Measurements from ENCODE around the gene PARD3B.

PARD3B gene

DNA sequence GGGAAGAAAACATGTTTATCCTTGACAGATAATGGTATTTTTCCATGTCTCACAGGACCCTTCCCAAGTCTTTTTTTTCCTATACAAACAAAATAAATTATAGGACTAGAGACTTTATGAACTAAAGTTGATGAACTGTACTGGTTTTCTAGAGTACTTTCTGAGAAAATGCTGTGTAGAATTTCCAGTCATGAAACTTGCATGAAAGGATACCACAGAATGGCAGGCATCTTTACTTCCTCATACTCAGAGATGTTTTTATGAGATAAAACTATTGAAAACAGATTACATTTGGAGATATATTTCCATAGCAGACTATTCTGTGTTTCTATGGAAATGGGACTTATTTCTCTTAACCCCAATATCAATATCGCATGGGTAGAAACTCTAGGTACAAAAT, 403.5 kb downstream of the PARD3B start:
- H3K4me3 ChIP-seq (ENCODE audit: low read length), result no peak overlapping the region
- no peak for TF ChIP-seq ZNF274 (IDR thresholded peaks at IDR 0.05; ENCODE audit: low read depth, low read length)

DNA sequence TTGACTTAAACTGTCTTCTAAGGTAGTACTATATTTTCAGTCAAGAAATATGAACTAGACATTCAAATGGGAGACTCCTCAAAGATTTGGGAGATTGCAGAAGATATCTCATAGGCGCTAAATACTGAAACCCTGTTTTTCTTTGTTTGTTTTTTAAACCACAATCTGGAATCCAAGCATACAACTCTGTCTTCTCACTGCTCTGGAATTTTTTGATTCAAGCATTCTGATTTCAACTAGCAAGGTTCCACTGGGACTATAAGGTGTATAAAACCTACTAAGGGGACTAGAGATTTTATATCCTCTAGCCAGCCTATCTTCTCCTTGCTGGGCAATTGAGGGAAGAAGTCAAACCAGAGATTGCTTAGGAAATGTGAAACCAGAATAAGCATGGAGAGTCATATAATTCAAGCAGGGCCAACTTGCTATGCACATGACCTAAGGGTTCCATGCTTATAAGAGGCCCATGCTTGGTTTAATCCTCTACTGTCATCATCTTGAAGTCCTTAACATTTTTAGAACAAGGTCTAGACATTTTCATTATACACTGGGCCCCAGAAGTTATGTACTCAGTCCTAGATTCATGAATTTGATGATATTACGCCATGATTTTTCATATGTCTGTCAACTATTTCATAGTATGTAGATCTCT, 405.5 kb downstream of the PARD3B start:
- TF ChIP-seq ZNF274 (IDR thresholded peaks at IDR 0.05; ENCODE audit: low read depth, low read length), result no peak
- H3K4me3 ChIP-seq (ENCODE audit: low read length), result no peak overlapping the region

DNA sequence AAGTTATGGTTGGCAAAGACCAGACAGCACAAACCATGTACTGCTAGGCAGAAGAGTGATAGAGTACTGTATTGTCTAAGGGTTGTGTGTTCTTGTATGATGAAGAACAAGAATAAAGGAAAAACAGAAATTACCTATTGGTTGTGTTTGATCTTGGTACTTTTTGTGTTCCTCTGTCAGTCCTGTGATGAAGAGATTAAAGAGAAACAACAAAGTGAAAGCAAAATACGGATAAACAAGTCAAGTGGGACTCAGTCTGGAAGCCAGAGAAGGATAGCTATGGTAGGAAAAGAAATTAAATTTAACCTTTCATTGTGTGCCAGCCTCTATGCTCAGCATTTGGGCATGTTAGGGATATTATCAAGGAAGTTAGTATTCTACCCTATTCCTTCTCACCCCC, 413.1 kb downstream of the PARD3B start:
- no peak for TF ChIP-seq ZNF274 (IDR thresholded peaks at IDR 0.05; ENCODE audit: low read depth, low read length)
- no peak overlapping the region for H3K4me3 ChIP-seq (ENCODE audit: low read length)

DNA sequence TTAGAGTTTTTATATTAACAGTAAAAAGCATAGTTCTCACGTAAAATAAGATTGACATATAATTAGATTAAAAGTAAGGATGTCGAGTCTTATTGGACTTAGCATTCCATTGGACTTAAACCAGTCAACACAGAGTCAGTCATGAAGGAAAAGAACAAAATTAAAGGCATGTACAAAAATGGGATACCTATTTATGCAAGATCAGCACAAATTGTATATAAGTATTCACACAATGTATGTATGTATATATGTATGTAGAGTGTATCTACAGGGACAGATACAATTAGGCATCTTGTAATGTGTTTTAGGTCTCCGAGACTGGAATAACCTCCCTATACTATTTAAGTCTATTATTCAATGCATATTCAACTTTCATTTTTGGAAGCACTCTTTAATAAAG, 419.1 kb downstream of the PARD3B start:
- TF ChIP-seq ZNF274 (IDR thresholded peaks at IDR 0.05; ENCODE audit: low read depth, low read length), result no peak

DNA sequence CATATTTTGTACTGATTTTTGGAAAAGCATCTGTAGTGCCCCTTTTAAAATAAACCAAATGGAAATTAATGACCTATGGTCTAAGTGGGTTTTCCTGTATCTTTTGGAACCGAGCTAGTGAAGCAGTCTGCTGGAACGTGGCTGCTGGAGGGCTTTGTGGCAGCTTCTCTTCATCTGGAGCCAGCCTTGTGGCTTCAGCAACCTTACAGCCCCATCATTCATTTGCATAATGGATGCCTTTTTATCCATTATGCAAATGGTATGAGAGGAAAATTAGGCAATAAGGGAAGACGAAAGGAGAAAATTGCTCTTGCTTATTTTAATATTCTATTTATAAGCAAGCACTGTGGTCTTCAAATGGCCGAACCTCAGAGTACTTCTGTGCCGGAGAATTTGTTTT, 421.0 kb downstream of the PARD3B start:
- H3K4me3 ChIP-seq (ENCODE audit: low read length), result no peak overlapping the region
- no peak for TF ChIP-seq ZNF274 (IDR thresholded peaks at IDR 0.05; ENCODE audit: low read depth, low read length)

More for the DNA sequence above, 419.1 kb downstream of the PARD3B start:
- no peak overlapping the region for H3K4me3 ChIP-seq (ENCODE audit: low read length)

DNA sequence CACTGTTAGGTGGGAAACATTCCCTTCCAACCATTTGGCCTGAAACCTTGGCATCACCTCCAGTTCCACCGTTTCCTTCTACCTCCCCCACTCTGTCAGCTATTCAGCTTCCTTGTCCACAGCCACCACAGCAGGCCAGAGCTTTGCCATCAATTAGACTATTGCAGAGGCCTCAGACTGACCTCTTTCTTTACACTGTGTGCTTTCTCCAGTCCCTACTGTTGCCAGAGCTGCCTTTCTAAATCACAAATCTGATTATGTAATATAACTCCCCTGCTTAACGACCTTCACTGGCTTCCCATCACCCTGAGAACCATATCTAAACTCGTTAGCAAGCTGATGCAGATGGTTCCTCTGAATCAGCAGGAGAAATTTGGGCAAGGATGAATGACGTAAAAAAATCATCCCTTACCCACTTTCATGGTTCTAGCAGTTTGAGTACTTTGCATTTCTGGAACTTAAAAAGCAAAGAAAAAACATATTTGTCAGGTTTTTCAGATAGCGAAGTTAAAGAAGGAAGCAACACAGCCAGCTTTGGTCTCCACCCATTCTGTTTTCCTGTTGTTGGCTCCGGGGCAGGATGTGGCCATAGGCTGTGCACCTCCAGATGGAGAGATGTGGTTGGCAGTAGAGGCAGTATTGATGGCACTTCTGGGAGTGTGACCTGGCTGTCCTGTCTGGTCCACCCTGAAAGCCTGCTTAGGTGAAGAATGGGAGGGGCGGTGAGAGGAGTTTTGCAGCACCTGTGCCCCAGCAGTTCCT, 422.1 kb downstream of the PARD3B start:
- H3K4me3 ChIP-seq (ENCODE audit: low read length), result no peak overlapping the region
- no peak for TF ChIP-seq ZNF274 (IDR thresholded peaks at IDR 0.05; ENCODE audit: low read depth, low read length)

DNA sequence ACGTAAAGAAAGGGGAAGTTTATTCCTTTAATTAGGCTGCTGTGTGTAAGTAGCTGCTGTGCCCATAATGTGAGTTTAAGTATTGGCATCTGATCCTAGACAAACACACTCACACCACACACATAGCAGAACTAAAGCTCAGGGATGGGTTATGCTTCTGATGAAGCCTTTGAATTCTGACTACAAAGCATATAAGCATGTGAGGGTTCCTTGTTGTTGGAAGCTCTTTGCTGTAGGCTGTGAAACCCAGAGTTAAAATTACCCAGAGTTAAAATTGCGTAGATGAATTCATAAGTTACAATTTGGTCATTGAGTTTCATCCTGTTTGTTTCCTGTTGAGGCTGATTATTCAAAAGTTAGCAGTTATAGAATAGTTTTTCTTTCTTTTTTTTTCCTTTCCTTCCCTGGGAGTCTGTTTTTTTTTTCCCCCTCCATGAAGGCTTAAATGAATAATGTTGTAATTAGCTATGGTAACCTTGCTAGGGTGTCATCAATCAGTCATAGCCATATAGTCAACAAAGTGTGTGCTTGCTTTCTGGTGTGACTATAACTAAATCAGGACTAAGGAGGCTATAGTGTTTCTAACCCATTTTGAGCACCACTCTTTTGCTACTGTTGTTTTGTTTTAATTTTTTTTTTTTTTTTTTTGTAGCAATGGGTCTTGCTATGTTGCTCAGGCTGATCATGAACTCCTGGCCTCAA, 426.1 kb downstream of the PARD3B start:
- no peak for TF ChIP-seq ZNF274 (IDR thresholded peaks at IDR 0.05; ENCODE audit: low read depth, low read length)

DNA sequence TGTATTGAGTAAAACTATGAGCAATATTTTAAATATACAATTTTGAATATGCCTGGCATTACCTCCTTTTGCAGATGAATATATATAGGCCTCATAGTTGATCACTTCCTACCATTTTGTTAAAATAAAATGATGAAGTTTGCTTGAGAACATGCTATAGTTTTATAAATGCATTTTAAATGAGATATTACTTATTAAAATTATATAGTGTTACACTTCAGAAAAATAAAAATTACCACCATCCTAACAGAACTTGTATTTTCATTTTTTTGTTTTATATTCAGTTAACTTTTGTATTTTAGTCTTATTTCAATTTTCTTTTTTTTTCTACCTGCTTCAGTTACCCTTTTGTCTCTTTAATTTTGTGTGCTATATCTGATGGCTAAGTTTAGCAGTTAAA, 426.9 kb downstream of the PARD3B start:
- no peak for TF ChIP-seq ZNF274 (IDR thresholded peaks at IDR 0.05; ENCODE audit: low read depth, low read length)
- no peak overlapping the region for H3K4me3 ChIP-seq (ENCODE audit: low read length)

More for the DNA sequence above, 426.1 kb downstream of the PARD3B start:
- H3K4me3 ChIP-seq (ENCODE audit: low read length), result no peak overlapping the region

DNA sequence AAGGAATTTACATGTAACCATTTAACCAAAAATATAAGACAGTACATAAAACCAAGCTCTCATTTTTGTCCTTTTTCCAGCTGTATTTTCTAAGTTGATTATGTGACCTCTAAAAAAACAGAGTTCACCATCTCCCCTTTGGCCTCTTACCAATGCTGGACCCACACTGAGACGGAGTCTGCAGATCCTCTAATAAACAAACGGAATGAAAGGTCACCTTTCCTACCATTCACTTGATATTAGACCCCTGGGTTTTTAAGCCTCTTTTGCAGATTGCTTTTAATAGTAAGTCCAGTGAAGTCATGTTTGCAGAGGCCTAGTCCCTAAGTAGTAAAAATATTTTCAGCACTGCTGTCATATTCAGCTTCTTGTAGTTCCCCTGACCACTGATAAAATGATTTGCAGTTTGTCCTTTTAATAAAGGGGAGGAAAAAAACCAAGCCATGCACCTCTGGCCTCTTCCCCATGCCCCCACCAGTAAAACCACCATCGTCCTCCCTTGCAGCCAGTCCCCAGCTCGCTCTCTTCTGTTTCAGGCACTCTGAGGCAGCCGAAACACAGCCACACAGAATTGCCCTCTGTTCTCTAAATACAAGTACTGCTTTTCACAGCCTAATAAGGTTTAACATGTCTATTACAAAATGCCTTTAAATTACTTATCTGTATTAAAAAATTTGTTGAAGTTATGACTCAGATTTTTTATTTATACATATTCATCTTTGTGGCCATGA, 427.5 kb downstream of the PARD3B start:
- H3K4me3 ChIP-seq (ENCODE audit: low read length), result no peak overlapping the region
- no peak for TF ChIP-seq ZNF274 (IDR thresholded peaks at IDR 0.05; ENCODE audit: low read depth, low read length)

DNA sequence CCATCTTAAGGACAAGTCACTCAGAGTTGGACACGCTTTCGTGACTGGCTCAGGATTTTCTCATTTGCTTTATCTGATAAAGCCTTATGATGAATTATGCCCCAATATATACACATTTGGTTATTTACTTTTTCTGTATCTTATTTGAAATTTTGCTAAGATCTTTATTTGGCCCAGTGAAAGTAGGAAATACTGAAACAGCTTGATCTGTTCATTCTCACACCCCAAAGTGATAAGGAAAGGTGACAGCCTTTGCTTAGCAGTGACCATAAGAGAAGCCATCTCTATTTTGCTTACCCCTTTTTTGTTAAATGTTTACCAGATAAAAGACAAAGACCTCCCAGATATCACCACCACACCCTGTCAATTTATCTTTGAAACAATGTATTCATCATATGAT, 428.3 kb downstream of the PARD3B start:
- no peak for TF ChIP-seq ZNF274 (IDR thresholded peaks at IDR 0.05; ENCODE audit: low read depth, low read length)
- H3K4me3 ChIP-seq (ENCODE audit: low read length), result no peak overlapping the region

DNA sequence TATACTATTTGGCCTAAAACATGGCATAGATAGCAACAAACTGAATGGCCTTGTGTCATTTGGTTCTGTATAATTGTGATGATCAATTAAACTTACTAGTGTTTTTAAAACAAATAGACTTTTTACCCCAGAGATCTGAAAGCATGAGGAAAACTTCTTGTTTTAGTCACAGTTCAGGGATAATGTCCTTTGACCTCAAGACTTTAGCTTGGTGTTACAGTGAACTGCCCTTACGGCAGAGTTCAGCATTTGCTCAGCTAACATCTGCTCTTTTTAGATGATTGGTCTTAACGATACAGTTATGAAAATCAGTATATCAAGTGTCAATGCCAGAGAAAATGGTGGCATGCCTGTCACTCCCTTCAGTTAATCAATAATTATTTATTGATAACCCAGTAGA, 429.2 kb downstream of the PARD3B start:
- TF ChIP-seq ZNF274 (IDR thresholded peaks at IDR 0.05; ENCODE audit: low read depth, low read length), result no peak
- no peak overlapping the region for H3K4me3 ChIP-seq (ENCODE audit: low read length)

DNA sequence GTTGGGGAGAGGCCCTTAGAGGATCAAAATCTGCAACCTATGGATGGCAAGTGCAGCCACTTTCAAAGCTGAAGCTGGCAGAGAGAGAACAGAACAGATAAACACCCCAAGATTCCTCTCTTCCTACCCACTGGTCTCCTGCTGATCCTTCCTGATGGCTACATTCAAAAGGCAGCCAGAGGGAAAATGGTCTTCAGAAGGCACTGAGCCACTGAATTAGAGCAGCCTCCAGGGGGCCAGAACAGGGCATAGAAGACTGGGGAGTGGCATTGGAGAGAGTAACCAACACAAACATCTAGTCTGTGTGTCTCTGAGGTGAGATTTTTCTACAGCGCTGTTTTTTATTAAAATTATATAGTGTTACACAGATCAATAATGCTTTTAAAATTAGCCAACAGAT, 432.6 kb downstream of the PARD3B start:
- H3K4me3 ChIP-seq (ENCODE audit: low read length), result no peak overlapping the region
- TF ChIP-seq ZNF274 (IDR thresholded peaks at IDR 0.05; ENCODE audit: low read depth, low read length), result no peak

DNA sequence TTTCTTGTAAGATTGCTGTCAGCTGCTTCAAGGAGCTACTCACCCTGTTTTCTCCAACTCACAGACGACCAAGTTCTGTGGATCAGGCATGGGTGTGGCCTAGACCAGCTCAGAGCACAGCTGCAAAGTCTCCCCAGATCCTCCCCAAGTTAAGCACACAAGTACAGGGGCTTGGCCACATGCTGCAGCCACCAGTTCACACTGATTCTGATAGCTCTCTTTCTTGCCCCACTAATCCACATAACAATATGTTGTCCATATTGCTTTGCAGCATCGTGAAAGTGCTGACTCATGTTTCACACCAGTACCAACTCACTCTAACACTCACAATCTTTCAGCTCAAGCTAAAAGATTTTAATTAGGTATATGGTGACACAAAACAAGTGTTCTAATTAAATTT, 437.0 kb downstream of the PARD3B start:
- TF ChIP-seq ZNF274 (IDR thresholded peaks at IDR 0.05; ENCODE audit: low read depth, low read length), result no peak
- no peak overlapping the region for H3K4me3 ChIP-seq (ENCODE audit: low read length)

DNA sequence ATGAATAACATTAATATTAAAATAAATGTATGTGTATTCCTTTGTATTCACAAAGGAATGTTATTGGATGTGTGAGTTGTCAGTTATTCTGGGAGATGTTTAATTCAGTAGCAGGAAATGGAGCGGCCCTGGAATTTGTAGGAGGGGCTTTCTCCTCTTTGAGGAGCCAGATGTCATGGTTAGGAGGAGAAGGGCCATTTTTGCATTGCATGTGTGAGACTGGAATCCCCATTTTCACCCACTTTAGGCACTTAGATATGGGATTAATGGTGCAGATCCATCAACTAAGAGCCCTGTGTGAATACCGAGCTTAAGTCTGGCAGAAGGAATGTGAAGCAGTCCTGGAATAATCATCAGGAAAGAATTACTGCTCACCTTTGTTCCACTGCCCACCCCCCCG, 439.2 kb downstream of the PARD3B start:
- no peak for TF ChIP-seq ZNF274 (IDR thresholded peaks at IDR 0.05; ENCODE audit: low read depth, low read length)
- no peak overlapping the region for H3K4me3 ChIP-seq (ENCODE audit: low read length)
